Lower leg skin (tissue), 3 donors: ENCODE measurements around the gene IFRD2.

Source experiments
- CTCF ChIP-seq, 3 donors: fragments of 450-650 bp; IDR thresholded peaks; one replicate each; pipeline ENCODE4 v1.5.1; 2016; ENCODE audit warnings: antibody characterized with exemption in 3 of 3, mild to moderate bottlenecking in 3 of 3, moderate library complexity in 2 of 3
- POLR2A ChIP-seq, 2 donors: fragments of 450-650 bp; IDR thresholded peaks; one replicate each; pipeline ENCODE4 v1.6.1; 2016 to 2017; ENCODE audit warnings: antibody characterized with exemption in 2 of 2, mild to moderate bottlenecking in 1 of 2, moderate library complexity in 1 of 2

- TF ChIP-seq POLR2A (IDR thresholded peaks at IDR 0.05), result no peak
- no peak for TF ChIP-seq CTCF (IDR thresholded peaks at IDR 0.05)
Observed at GRCh38 chr3:50336452-50337174, 44.4 kb upstream of the IFRD2 start.
